RWPE2 (cell line): ENCODE measurements around the gene CALML3.
"Not testable (repeated sequence)": the region's sequence is repeated elsewhere in the genome, so short reads cannot be mapped to it uniquely, and the experiment has no call there.

Source experiments
- ATAC-seq: fragments of 200-7000 bp; cut with Tn5 transposase; 3 replicates; pipeline ENCODE4 v1.9.1; 2021; ENCODE audit warnings: low read depth
- DNase-seq: peaks from one replicate; pipeline ENCODE4 v3.0.0-alpha.2; 2020; ENCODE audit warnings: low spot score
- H3K27ac ChIP-seq: fragments of 450-650 bp; 2 replicates; pipeline ENCODE4 v1.5.1; 2017; ENCODE audit warnings: mild to moderate bottlenecking; ENCODE audit not compliant: poor library complexity, severe bottlenecking
- H3K27me3 ChIP-seq: fragments of 250-450 bp; sonication (Bioruptor Pico); 2 replicates; pipeline ENCODE4 v1.5.1; 2021; ENCODE audit warnings: mild to moderate bottlenecking, moderate library complexity; ENCODE audit not compliant: insufficient read depth, poor library complexity, severe bottlenecking
- H3K36me3 ChIP-seq: fragments of 250-450 bp; sonication (Bioruptor Pico); 2 replicates; pipeline ENCODE4 v1.5.1; 2020; ENCODE audit warnings: low read depth, mild to moderate bottlenecking, moderate library complexity
- H3K4me1 ChIP-seq: fragments of 250-450 bp; sonication (Bioruptor Pico); 2 replicates; pipeline ENCODE4 v1.5.1; 2021; ENCODE audit warnings: mild to moderate bottlenecking, moderate library complexity; ENCODE audit not compliant: insufficient read depth, poor library complexity, severe bottlenecking
- H3K4me3 ChIP-seq: fragments of 250-450 bp; sonication (Bioruptor Pico); 2 replicates; pipeline ENCODE4 v1.5.1; 2021; ENCODE audit warnings: mild to moderate bottlenecking, moderate library complexity; ENCODE audit not compliant: severe bottlenecking
- H3K9me3 ChIP-seq: fragments of 250-450 bp; sonication (Bioruptor Pico); 2 replicates; pipeline ENCODE4 v1.5.1; 2021; ENCODE audit warnings: mild to moderate bottlenecking, moderate library complexity; ENCODE audit not compliant: severe bottlenecking
- TF ChIP-seq, protein P1 (sequence below): fragments of 450-650 bp; IDR thresholded peaks from one replicate; pipeline ENCODE4 v1.5.1; 2017; ENCODE audit warnings: mild to moderate bottlenecking, moderate library complexity; ENCODE audit not compliant: poor library complexity, severe bottlenecking

The CALML3 gene

DNA sequence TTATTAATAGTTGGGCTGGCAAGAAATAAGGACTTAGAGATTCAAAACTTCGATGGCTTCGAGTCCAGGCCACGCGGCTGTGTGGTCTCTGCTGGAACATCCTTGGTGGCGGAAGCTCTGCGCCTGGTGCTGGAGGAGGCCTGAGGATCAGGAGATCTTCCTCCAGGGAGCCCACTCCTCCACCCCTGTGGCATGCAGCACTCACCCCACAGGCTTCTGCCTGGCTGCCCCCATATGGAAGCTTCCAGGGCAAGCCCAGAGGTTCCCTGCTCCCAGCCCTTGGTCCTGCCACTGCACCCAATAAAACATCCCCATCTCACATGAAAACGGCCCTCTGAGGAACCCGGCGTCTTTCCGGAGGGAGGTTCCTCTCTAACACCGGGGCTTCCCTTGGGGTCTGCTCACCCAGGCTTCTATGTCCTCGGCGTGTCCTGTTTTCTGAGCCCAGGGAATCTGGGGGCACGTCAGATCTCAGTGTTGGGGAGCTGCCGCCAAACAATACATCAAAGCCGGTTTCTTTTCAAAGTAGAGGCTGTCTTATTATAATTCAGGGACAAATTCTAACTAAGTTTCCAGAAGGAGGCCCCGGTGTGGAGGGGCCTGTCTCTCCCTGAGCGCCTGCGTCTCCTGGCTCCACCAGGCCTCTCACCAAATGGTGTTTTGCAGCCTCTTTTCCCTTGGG is 32.4 kb downstream of the CALML3 start:
- Histone ChIP-seq H3K27me3 (no peaks in the 10 kb centered on the region), H3K4me1 (peaks cover 24% of the 10 kb centered on the region), H3K4me3 (no peak overlapping the region), H3K9me3 (no peaks in the 10 kb centered on the region), H3K27ac (no peak overlapping the region), H3K36me3 (no peaks in the 10 kb centered on the region)
- TF ChIP-seq, protein P1, sequence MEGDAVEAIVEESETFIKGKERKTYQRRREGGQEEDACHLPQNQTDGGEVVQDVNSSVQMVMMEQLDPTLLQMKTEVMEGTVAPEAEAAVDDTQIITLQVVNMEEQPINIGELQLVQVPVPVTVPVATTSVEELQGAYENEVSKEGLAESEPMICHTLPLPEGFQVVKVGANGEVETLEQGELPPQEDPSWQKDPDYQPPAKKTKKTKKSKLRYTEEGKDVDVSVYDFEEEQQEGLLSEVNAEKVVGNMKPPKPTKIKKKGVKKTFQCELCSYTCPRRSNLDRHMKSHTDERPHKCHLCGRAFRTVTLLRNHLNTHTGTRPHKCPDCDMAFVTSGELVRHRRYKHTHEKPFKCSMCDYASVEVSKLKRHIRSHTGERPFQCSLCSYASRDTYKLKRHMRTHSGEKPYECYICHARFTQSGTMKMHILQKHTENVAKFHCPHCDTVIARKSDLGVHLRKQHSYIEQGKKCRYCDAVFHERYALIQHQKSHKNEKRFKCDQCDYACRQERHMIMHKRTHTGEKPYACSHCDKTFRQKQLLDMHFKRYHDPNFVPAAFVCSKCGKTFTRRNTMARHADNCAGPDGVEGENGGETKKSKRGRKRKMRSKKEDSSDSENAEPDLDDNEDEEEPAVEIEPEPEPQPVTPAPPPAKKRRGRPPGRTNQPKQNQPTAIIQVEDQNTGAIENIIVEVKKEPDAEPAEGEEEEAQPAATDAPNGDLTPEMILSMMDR = no peak
- DNase-seq = no peak
- ATAC-seq = no peak

- no peak for ATAC-seq
- H3K4me3 ChIP-seq = no peak overlapping the region
Observed at GRCh38 chr10:5557799-5558771, 33.3 kb downstream of the CALML3 start.

GRCh38 chr10:5559022-5559421 is 34.3 kb downstream of the CALML3 start:
- peak overlapping the region; percentile 70 for H3K27ac ChIP-seq
- H3K9me3 ChIP-seq, ATAC-seq: not testable (repeated sequence)

More at GRCh38 chr10:5557799-5558771, 33.3 kb downstream of the CALML3 start:
- no peaks in the 10 kb centered on the region for H3K9me3 ChIP-seq
- H3K36me3 ChIP-seq = no peaks in the 10 kb centered on the region
- TF ChIP-seq, protein P1 = no peak
- no peak for DNase-seq
- no peak overlapping the region for H3K27ac ChIP-seq
- peaks cover 17% of the 10 kb centered on the region for H3K4me1 ChIP-seq
- H3K27me3 ChIP-seq = no peaks in the 10 kb centered on the region

DNA sequence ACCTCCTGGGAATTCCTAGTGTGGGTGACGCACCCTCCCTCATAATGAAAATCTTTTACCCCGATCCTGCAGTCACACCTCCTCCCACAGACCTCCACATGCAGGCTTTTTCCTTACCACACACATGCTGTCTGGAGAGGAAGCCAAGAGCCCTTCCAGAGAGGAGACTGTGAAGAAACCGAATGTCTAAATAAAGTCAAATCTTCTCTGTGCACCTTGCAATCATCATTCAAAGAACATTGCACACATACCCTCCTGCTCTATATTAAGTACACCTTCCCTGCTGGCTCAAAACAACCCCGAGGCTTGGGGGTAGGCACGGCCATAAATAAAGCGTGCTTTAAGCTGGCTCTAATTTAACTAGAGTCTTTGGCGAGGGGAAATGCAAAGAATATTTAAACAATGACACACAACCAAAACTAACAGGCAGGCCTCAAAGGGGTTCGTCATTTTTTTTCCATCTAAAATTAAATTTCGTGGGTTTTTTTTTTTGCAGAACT is 34.9 kb downstream of the CALML3 start:
- TF ChIP-seq, protein P1 = no peak
- H3K27ac ChIP-seq = peak overlapping the region; percentile 70
- ATAC-seq (peak; percentile 69), DNase-seq (no peak)
- no peaks in the 10 kb centered on the region for H3K36me3 ChIP-seq
- no peaks in the 10 kb centered on the region for H3K9me3 ChIP-seq
- no peak overlapping the region for H3K4me3 ChIP-seq
- H3K27me3 ChIP-seq = no peaks in the 10 kb centered on the region
- H3K4me1 ChIP-seq = peaks cover 22% of the 10 kb centered on the region

More at GRCh38 chr10:5559022-5559421, 34.3 kb downstream of the CALML3 start:
- DNase-seq, H3K27me3 ChIP-seq, H3K36me3 ChIP-seq, H3K4me3 ChIP-seq: not testable (repeated sequence)
- peaks cover 21% of the 10 kb centered on the region for H3K4me1 ChIP-seq

DNA sequence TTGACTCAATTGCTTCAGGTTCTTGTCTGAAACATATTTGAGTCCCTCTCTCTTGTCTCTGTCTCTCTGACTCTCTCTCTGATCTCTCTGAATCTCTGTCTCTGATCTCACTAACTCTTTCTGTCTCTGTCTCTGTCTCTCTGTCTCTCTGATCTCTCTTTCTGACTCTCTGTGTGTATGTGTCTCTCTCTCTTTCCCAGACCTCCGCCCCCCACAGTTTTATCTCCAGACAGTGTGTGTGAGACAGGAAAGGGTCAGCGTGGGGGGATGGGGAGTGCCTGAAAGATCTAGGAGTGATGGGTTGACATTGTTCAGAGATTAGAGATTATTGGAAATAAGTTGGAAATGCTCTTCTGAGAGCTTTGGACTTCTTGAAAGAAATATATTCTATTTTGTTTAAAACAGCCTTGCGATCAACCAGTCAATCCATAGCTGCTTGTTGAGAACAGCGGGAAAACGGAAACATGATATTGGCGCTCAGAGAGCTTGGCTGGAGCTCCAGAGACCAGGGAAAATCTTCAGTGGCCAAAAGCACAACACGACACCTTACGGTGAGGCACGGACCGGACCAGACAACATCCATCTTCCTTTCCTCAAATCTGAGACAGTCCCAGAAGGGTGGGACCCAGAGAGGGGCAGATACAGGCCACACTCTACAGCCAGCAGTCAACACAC is 35.5 kb downstream of the CALML3 start:
- Histone ChIP-seq H3K27me3 (no peaks in the 10 kb centered on the region), H3K36me3 (no peaks in the 10 kb centered on the region), H3K4me1 (peaks cover 28% of the 10 kb centered on the region), H3K27ac (peak overlapping the region; percentile 70), H3K4me3 (no peak overlapping the region), H3K9me3 (no peaks in the 10 kb centered on the region)
- DNase-seq = no peak
- TF ChIP-seq, protein P1 = no peak
- ATAC-seq = no peak
